ENCODE data around the gene SLC6A6.
"Not testable (repeated sequence)": the region's sequence is repeated elsewhere in the genome, so short reads cannot be mapped to it uniquely, and the experiment has no call there.

SLC6A6 gene

DNA sequence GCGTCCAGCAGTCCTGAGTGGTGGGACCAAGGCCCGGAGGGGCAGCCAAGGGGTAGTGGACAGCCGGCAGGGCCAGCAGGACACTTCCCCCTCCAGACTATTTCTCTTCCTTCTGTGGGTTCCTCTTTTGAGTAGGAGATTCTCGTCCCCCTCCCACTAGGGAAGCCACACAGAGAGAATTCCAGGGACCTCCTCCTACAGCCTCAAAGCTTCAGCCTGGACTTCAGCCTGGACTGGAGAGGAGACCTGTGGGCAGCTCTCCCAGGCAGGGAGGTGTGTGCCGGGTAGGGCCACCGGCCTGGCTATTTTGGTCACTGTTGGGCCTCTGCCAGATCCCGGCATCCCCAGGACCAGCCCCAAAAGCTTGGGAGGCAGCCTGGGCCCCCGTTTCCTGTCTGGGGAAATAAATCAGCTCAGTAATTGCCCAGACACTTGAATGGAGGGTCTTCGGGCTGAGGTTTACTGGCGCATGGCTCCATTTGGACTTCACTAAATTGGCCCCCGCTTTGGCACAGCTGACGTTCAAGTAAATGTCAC is 1.3 kb downstream of the SLC6A6 start:
- ATAC-seq: no peak

GRCh38 chr3:14404186-14404585 is 1.8 kb downstream of the SLC6A6 start:
- ATAC-seq: no peak

GRCh38 chr3:14404631-14405359 is 2.4 kb downstream of the SLC6A6 start:
- no peak for ATAC-seq

- no peak for ATAC-seq
Measured at GRCh38 chr3:14405360-14406238, 3.2 kb downstream of the SLC6A6 start.

DNA sequence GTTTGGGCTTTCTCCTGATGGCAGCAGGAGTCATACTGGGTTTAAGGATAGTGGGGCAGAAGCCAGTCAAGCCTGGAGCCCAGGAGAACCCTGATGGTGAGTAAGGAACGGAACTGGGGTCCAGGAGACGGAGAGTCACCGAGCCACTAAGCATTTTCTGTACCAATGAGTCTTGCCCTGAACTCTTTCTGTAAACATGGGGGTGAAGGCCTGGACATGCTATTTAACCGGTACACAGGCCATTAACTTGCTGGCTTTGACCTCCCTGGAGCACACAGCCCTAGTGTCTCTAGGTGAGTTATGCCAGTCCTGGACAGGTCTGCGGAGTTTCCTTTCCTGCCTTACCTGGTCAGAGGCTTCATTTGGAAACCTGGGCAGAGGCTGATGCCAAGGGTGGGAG is 3.9 kb downstream of the SLC6A6 start:
- no peak for ATAC-seq

- no peak for ATAC-seq
Measured at GRCh38 chr3:14406766-14407165, 4.4 kb downstream of the SLC6A6 start.

DNA sequence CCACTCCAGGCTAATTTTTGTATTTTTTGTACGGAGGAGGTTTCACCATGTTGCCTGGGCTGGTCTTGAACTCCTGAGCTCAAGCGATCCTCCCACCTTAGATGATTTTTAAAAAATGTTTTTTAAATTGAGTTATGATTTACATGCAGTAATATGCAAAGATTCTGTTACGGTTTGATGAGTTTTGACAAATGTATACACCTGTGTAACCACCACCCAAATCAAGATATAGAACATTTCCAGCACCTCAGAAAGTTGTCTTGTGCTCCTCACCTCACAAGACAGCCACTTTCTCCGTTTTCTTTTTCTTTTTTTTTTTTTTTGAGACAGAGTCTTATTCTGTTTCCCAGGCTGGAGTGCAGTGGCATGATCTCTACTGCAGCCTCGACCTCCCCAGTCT is 4.8 kb downstream of the SLC6A6 start:
- no peak for ATAC-seq

DNA sequence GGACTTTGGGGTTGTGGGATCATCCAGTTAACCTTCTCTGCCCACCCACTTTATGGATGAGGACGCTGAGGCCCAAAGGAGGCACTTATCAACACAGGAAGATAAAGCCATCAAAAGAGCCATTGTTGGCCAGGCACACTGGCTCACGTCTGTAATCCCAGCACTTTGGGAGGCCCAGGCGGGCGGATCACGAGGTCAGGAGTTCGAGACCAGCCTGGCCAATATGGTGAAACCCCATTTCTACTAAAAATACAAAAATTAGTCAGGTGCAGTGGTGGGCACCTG is 7.3 kb downstream of the SLC6A6 start:
- ATAC-seq: not testable (repeated sequence)

GRCh38 chr3:14410106-14410502 is 7.7 kb downstream of the SLC6A6 start:
- peak in 1 of 2 donors; percentile 3 for ATAC-seq

DNA sequence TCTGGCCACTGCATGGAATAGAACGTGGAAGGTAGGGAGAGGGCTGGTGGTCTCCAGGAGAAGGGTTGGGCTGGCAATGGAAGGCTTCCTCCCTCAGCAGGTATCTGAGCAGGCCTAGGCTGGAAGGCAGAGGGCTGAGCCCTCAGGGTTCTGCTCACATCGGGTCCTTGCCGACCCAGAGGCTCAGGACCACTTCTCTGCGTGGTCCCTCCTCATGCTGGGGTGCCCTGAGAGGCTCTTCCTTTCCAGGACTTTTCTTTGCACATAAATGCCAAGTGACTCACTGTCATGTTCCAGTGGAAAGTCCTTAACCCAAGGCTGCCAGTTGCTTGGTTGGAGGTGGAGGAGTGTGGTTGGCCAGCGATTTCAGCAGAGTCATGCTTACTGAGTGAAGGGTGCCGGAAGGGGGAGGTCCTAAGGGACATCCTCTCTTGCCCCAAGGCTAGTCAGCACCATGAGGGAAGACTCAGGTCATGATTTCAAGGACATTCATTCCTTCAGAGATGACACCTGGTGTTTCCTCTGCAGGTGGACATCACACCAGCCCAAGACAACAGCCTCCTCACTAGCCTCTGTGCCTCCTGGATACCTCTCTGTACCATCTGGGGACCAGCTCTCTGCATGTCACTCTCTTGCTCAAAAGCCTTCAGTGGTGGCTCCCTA is 8.2 kb downstream of the SLC6A6 start:
- peak; percentile 93 to 94 for ATAC-seq

GRCh38 chr3:14411166-14411526 is 8.7 kb downstream of the SLC6A6 start:
- ATAC-seq: no peak

DNA sequence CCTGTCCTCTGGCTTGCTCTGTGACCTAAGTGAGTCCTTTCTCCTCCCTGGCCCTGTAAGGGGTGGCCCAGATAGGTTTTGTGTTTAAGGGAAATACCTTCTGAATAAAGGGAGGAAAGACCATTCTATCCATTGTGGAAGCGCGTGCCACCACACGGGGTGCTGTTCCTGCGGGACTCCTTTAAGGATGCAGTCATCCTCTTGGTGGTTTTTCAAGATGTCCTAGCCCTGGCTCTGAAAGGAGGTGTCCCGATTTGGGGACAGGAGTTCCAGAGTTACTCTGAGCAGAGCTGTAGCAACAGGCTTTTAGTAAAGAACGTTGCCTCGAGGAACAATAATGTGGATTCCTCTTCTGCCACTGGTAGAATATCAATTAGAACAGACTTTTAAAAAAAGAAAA is 9.6 kb downstream of the SLC6A6 start:
- no peak for ATAC-seq

DNA sequence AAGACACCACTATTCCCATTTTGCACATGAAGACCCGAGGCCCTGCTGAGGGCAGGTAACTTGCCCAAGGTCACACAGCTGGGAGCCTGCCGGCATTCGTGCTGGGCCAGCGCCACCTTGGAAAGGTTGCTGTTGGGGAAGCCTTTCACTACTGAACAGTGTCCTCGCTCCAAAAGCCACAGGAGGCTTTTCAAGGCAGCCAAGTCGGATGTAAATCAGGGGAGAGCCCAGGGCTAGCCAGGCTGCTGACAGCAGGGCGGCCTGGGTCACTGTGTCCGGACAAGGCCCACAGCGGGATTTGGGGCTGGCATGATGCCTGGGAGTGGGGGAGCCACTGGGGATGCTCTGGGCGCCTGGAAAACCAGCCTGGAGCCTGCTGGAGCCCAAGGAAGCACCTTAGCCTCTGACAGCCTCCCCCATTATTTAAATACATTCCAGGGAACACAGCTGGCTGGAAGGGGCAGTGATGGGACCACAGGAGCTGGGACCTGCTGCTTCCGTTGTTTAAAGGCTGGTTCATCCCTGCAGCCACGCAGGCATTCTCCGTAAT is 10.5 kb downstream of the SLC6A6 start:
- no peak for ATAC-seq

- ATAC-seq: peak in 1 of 2 donors; percentile 28
Measured at GRCh38 chr3:14413381-14414071, 11.1 kb downstream of the SLC6A6 start.

DNA sequence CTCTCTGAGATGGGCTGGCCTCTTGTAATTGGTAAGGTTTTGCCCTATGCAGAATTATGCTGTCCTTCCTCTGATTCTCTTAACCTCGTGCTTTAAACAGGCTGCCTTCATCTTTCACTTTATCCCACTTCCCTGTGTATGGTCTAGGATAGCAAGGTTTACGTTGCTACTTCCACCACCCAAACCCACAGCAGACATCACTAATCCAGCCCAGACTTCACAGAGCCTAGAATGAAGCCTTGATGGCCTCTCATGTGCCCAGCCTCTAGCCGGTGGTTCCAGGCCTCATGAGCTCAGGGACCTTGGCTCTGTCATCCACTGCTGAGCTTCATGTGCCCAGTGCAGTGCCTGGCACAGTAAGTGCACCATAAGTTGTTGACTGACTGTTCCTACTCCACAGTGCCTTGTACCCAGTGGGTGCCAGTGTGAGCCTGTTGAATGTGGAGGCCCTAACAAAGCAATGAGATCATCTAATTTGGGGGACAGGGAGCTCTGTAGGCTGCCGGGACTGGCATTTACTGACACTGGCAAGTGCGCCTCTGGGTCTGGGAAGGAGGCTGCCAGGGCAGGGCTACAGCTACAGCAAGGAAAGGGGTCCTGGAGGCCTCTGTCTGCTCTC is 12.5 kb downstream of the SLC6A6 start:
- ATAC-seq: no peak

GRCh38 chr3:14415501-14415900 is 13.1 kb downstream of the SLC6A6 start:
- no peak for ATAC-seq

DNA sequence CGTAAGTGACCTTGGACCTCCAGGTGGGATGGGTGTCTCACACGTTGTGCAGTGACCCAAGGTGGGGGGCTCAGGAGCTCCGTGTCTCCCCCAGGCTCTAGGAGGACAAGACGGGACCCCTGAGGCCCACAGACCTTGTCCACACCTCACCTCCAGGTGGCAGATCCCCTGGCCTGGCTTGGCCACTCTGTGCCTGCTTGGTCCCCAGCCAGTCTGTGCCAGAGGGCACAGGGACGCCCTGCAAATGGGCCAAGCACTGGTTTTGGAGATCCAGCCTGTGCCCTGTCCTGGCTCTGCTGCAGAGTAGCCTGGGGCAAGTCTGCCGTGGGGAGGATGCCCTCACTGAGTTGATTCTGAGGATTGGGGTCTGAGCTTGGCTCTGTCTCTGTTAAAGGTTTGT is 14.0 kb downstream of the SLC6A6 start:
- no peak for ATAC-seq

- ATAC-seq: no peak
Measured at GRCh38 chr3:14418296-14419250, 16.2 kb downstream of the SLC6A6 start.

DNA sequence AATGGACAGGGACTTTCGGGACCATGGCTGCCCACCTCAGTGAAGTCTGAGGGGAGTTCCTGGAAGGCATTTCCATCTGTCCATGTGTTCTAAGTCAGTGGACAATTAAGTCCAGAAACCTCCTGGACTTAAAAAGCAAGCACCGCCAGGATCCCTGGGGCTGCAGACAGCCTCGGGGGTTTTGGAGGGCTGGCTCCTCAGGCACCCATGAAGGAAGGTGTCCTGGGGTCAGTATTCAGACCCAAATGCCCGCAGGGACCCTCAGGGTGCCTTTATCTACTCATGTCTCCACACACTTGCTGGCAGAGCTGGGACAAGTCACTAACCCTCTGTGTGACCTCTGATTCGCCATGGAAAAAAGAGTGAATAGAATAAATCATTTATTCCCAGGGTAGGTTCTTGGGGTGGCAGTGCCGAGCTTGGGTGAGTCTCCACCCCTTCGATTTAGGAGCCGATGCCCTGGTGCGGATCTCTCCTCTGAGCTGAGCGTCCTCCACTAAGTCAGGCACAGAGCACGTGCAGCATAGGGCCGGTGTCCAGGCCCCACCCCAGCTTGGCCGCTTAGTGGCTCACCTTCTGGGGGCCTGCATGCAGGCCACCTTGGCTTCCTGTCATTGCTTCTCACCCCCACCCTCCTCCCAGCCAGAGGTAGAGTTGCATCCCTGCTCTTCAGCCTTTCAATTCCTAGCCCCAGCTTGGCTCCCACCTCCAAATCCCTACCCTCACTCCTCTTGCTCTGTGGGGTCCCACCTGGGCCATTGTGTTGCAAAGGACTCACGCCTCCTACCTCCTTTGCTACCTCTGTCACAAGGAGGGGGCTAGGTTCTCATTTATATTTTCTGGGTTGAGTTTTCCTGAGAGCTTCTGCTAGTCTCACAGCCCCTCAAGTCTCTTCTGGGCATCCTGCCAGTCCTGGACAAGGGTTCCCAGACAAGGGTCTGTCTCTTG is 19.9 kb downstream of the SLC6A6 start:
- no peak for ATAC-seq
